Measurements from ENCODE around the gene MTFR1L. TPM values are rescaled to one million over a fixed set of nuclear protein-coding genes. Genes with fewer than 3 reads are reported as not detected.

Gene MTFR1L
- 100 to 1,000 TPM; 154 to 303 TPM for total RNA-seq

GRCh38 chr1:25819491-25820246, at the start of gene MTFR1L:
TSS of gene MTFR1L (plus strand) at chr1:25819954. CDS start at chr1:25823105, 3,151 bp downstream.
- peak within 1 kb of the TSS; percentile 86 to 98 for H3K4me3 ChIP-seq
- no peaks in the 10 kb centered on the region for H3K27me3 ChIP-seq
- TF ChIP-seq, protein P1, sequence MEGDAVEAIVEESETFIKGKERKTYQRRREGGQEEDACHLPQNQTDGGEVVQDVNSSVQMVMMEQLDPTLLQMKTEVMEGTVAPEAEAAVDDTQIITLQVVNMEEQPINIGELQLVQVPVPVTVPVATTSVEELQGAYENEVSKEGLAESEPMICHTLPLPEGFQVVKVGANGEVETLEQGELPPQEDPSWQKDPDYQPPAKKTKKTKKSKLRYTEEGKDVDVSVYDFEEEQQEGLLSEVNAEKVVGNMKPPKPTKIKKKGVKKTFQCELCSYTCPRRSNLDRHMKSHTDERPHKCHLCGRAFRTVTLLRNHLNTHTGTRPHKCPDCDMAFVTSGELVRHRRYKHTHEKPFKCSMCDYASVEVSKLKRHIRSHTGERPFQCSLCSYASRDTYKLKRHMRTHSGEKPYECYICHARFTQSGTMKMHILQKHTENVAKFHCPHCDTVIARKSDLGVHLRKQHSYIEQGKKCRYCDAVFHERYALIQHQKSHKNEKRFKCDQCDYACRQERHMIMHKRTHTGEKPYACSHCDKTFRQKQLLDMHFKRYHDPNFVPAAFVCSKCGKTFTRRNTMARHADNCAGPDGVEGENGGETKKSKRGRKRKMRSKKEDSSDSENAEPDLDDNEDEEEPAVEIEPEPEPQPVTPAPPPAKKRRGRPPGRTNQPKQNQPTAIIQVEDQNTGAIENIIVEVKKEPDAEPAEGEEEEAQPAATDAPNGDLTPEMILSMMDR (IDR thresholded peaks at IDR 0.05) = no peak
- peaks cover 0 to 43% of the 10 kb centered on the region in 2 donors for H3K4me1 ChIP-seq
- DNase-seq (ENCODE audit: low spot score) = peak; percentile 79
- peak within 1 kb of the TSS; percentile 91 to 92 for H3K27ac ChIP-seq
- H3K36me3 ChIP-seq = peaks cover 17% of the 10 kb centered on the region
- no peaks in the 10 kb centered on the region for H3K9me3 ChIP-seq

- DNase-seq (ENCODE audit: low spot score) = no peak
- peaks cover 0 to 32% of the 10 kb centered on the region in 2 donors for H3K4me1 ChIP-seq
- H3K4me3 ChIP-seq = no peak overlapping the region
- no peaks in the 10 kb centered on the region for H3K27me3 ChIP-seq
- H3K36me3 ChIP-seq = no peaks in the 10 kb centered on the region
- peak overlapping the region; percentile 32 to 35 for H3K27ac ChIP-seq
- TF ChIP-seq, protein P1 (IDR thresholded peaks at IDR 0.05) = no peak
- no peaks in the 10 kb centered on the region for H3K9me3 ChIP-seq
Measured at GRCh38 chr1:25770541-25771220, 49.1 kb upstream of the MTFR1L start.

DNA sequence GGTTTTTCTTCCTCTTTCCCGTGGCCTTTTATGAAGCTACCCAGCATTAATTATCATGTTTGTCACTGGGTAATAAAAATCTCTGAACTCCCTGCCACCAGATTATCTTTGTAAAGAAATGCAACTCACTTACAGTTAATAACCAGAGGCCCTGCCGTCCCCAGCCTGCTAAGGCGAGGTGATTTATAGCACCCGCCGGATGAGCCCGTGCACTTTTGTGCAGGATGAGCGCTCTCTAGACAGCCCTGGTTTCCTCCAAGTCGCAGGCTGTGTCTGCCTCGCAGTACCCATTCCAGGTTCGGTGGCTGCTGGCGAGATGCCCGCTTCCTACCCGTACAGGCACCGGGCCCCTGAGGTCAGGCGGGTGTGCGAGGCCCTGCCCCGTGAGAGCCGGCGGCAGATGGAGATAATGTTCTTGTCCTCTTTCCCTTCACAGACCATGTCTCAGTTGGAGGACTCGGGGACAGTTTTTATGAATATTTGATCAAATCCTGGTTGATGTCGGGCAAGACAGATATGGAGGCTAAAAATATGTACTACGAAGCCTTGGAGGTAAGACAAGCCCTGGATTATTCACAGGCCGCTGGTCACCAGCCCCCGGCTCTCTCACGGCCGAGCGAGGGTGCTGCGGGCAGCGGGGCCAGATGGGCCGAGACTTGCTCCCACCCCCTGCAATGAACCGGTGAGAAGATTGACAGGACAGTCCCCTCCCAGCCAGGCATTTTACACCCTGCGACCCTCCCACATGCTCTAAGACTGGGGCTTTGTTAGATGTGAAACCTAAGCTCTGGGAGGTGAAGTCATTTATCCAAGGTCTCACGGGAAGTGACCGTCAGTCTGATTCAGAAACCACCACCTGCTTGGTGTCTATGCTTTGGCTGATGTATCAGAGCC, 48.3 kb upstream of the MTFR1L start:
- H3K9me3 ChIP-seq = no peaks in the 10 kb centered on the region
- no peak for DNase-seq (ENCODE audit: low spot score)
- TF ChIP-seq, protein P1 (IDR thresholded peaks at IDR 0.05) = no peak
- peak overlapping the region; percentile 32 to 35 for H3K27ac ChIP-seq
- H3K27me3 ChIP-seq = no peaks in the 10 kb centered on the region
- peaks cover 0 to 31% of the 10 kb centered on the region in 2 donors for H3K4me1 ChIP-seq
- no peak overlapping the region for H3K4me3 ChIP-seq
- H3K36me3 ChIP-seq = no peaks in the 10 kb centered on the region

DNA sequence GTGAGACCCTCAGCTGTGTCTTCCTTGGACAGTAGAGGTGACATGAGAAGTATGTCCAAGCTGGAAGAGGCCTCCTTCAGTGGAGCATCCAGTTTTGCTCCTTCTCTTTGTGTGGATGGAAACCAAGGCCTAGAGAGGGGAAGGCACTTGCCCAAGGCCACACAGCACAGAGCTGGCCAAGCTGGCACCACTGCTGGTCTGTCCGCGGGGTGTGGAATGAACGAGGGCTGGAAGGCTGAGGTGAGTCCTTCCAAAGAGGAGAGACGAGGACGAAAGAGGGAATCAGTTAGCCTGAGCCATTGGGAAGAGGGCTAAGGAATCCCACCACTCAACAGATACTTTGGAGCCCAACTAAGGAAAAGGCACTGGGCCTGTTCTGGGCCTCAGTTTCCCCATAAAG, 47.6 kb upstream of the MTFR1L start:
- TF ChIP-seq, protein P1 (IDR thresholded peaks at IDR 0.05) = no peak
- Histone ChIP-seq H3K4me1 (peaks cover 0 to 26% of the 10 kb centered on the region in 2 donors), H3K27ac (no peak overlapping the region), H3K4me3 (no peak overlapping the region), H3K27me3 (no peaks in the 10 kb centered on the region), H3K36me3 (no peaks in the 10 kb centered on the region), H3K9me3 (no peaks in the 10 kb centered on the region)
- no peak for DNase-seq (ENCODE audit: low spot score)

DNA sequence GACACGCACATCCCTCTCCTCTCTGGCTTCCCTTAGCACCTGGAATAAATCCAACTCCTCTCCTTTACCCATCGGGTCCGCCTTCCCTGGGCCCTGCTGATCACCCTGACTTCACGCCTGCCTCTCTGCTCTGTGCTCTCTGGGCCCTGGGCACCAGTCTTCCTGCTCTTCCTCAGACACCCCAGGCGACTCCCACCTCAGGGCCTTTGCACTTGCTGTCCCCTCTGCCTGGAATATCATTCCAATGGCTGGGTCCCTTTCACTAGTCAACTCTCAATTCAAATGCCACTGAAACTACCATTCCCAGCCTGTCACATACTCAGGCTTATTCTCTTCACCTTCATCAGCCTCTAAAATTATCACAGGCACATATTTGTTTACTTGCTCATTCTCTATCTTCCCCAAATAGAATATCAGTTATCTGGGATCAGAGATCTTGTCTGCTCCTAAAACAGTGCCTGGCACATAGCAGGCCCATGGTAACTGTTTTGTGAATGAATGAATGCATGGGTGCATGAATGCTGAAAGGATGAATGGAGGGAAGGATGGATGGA, 47.0 kb upstream of the MTFR1L start:
- Histone ChIP-seq H3K9me3 (no peaks in the 10 kb centered on the region), H3K4me3 (no peak overlapping the region), H3K27me3 (no peaks in the 10 kb centered on the region), H3K36me3 (no peaks in the 10 kb centered on the region), H3K27ac (no peak overlapping the region), H3K4me1 (peaks cover 0 to 26% of the 10 kb centered on the region in 2 donors)
- TF ChIP-seq, protein P1 (IDR thresholded peaks at IDR 0.05) = no peak
- DNase-seq (ENCODE audit: low spot score) = no peak

Measured in right atrium auricular region (tissue), 2 donors.